Activated CD4-positive, alpha-beta memory T cell treated with anti-CD3 and anti-CD28 coated beads for 36 hours (primary cell): ENCODE data around the gene IMMP2L. TPM values are rescaled to one million over a fixed set of nuclear protein-coding genes. Genes with fewer than 3 reads are reported as not detected.
"Not testable (repeated sequence)": the region's sequence is repeated elsewhere in the genome, so short reads cannot be mapped to it uniquely, and the experiment has no call there.

Experiments used
- CTCF ChIA-PET: fragments of 350-600 bp; sonication (Branson Sonifier 250); formaldehyde crosslinking; loops from one replicate; lab custom pipeline; 2021; ENCODE audit warnings: antibody characterized with exemption, inconsistent platforms; lab: Charles Lee
- POLR2A ChIA-PET: fragments of 350-600 bp; sonication (Branson Sonifier 250); formaldehyde crosslinking; loops from one replicate; lab custom pipeline; 2021; ENCODE audit warnings: antibody characterized with exemption; lab: Charles Lee
- DNase-seq: peaks from one replicate; pipeline ENCODE4 v3.0.0-alpha.2; 2020
- H3K27ac Mint-ChIP-seq: one replicate; pipeline ENCODE4 v1.8.0; 2021; ENCODE audit warnings: mixed read lengths
- H3K27me3 Mint-ChIP-seq: one replicate; pipeline ENCODE4 v1.8.0; 2021; ENCODE audit warnings: mixed read lengths
- H3K36me3 Mint-ChIP-seq: one replicate; pipeline ENCODE4 v1.8.0; 2021; ENCODE audit warnings: mixed read lengths
- H3K4me1 Mint-ChIP-seq: one replicate; pipeline ENCODE4 v1.8.0; 2021; ENCODE audit warnings: low read depth, mixed read lengths
- H3K4me3 Mint-ChIP-seq: one replicate; pipeline ENCODE4 v1.8.0; 2021; ENCODE audit warnings: mild to moderate bottlenecking, mixed read lengths
- H3K9me3 Mint-ChIP-seq: one replicate; pipeline ENCODE4 v1.8.0; 2021; ENCODE audit warnings: mixed read lengths
- intact Hi-C: fragments of 100-400 bp; cut with micrococcal nuclease; formaldehyde crosslinking; loops from one replicate; pipeline ENCODE4 v1.15.1; 2023
- total RNA-seq, 2 experiments: library from RNA; stranded (reverse); gene quantifications; one replicate each; pipeline ENCODE4 v1.2.3, GENCODE V29; 2021

Gene IMMP2L
- total RNA-seq, 2 experiments from 2014 or later, result 14.4 to 20.5 TPM

GRCh38 chr7:111473449-111474198 lies 88.7 kb downstream of the IMMP2L start:
- intact Hi-C loops, result no loop called here
- CTCF ChIA-PET, result no interaction called here
- Mint-ChIP-seq H3K27ac (no peak overlapping the region), H3K4me1 (no peaks in the 10 kb centered on the region), H3K4me3 (no peak overlapping the region), H3K27me3 (no peaks in the 10 kb centered on the region), H3K36me3 (peaks cover 21% of the 10 kb centered on the region), H3K9me3 (peaks cover 17% of the 10 kb centered on the region)
- POLR2A ChIA-PET, result no interaction called here
- no peak for DNase-seq

- POLR2A ChIA-PET, result no interaction called here
- Mint-ChIP-seq H3K4me1 (no peaks in the 10 kb centered on the region), H3K27ac (no peak overlapping the region), H3K4me3 (no peak overlapping the region), H3K36me3 (peaks cover 24% of the 10 kb centered on the region), H3K27me3 (no peaks in the 10 kb centered on the region), H3K9me3 (peaks cover 22% of the 10 kb centered on the region)
- intact Hi-C loops, result no loop called here
- no peak for DNase-seq
- CTCF ChIA-PET, result no interaction called here
These were observed 91.3 kb downstream of the IMMP2L start for GRCh38 chr7:111470998-111471397.

DNA sequence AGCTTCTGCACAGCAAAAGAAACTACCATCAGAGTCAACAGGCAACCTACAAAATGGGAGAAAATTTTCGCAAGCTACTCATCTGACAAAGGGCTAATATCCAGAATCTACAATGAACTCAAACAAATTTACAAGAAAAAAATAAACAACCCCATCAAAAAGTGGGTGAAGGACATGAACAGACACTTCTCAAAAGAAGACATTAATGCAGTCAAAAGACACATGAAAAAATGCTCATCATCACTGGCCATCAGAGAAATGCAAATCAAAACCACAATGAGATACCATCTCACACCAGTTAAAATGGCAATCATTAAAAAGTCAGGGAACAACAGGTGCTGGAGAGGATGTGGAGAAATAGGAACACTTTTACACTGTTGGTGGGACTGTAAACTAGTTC lies 92.4 kb downstream of the IMMP2L start:
- H3K4me3 Mint-ChIP-seq, H3K27me3 Mint-ChIP-seq, POLR2A ChIA-PET, H3K27ac Mint-ChIP-seq, DNase-seq, CTCF ChIA-PET, intact Hi-C loops, H3K4me1 Mint-ChIP-seq: not testable (repeated sequence)
- peaks cover 23% of the 10 kb centered on the region for H3K36me3 Mint-ChIP-seq
- peaks cover 22% of the 10 kb centered on the region for H3K9me3 Mint-ChIP-seq

- peaks cover 13% of the 10 kb centered on the region for H3K36me3 Mint-ChIP-seq
- DNase-seq, CTCF ChIA-PET, POLR2A ChIA-PET, H3K27ac Mint-ChIP-seq, intact Hi-C loops, H3K4me1 Mint-ChIP-seq, H3K9me3 Mint-ChIP-seq, H3K4me3 Mint-ChIP-seq, H3K27me3 Mint-ChIP-seq: not testable (repeated sequence)
These were observed 96.5 kb downstream of the IMMP2L start for GRCh38 chr7:111465774-111466173.

GRCh38 chr7:111460695-111461094 lies 101.6 kb downstream of the IMMP2L start:
- Mint-ChIP-seq H3K27me3 (no peaks in the 10 kb centered on the region), H3K9me3 (no peaks in the 10 kb centered on the region), H3K36me3 (no peaks in the 10 kb centered on the region), H3K27ac (no peak overlapping the region), H3K4me1 (no peaks in the 10 kb centered on the region), H3K4me3 (no peak overlapping the region)
- intact Hi-C loops, result no loop called here
- POLR2A ChIA-PET, result no interaction called here
- DNase-seq, result no peak
- CTCF ChIA-PET, result no interaction called here

- ChIA-PET CTCF (no interaction called here), POLR2A (no interaction called here)
- Mint-ChIP-seq H3K4me1 (no peaks in the 10 kb centered on the region), H3K27me3 (no peaks in the 10 kb centered on the region), H3K4me3 (no peak overlapping the region), H3K27ac (no peak overlapping the region), H3K9me3 (no peaks in the 10 kb centered on the region), H3K36me3 (no peaks in the 10 kb centered on the region)
- no peak for DNase-seq
- intact Hi-C loops, result no loop called here
These were observed 102.5 kb downstream of the IMMP2L start for GRCh38 chr7:111459757-111460280.

DNA sequence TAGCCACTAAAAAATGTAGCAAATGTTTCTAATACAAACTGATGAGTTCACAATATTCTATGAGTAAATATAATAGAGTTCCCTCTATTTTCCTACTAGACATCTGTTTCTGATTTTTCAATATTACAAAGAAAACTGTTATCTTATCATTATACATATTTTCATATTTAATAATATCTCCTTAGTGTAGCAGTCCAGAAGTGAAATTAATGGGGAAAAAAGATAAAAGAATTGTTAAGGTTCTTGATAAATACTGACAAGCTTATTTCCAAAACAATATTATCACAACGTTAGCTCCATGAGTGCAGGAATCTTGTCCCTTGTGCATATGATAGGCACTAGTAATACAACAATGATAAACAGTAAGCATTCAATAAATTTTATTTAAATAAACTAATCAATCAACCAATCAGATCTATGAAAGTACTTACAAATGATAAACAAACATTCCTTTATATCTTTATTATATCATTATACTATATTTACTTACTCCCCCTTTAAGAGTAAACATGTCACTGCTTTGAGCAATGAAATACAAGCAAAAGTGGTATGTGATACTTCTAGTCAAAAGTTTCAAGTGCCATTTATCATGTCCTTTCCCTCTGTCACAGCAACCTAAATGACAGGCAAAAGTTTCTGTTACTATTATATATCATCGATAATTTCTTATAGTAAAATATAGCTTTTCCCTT lies 103.1 kb downstream of the IMMP2L start:
- H3K27me3 Mint-ChIP-seq, result no peaks in the 10 kb centered on the region
- POLR2A ChIA-PET, result no interaction called here
- H3K4me1 Mint-ChIP-seq, result no peaks in the 10 kb centered on the region
- no peak for DNase-seq
- no peaks in the 10 kb centered on the region for H3K36me3 Mint-ChIP-seq
- no peak overlapping the region for H3K4me3 Mint-ChIP-seq
- CTCF ChIA-PET, result no interaction called here
- no peak overlapping the region for H3K27ac Mint-ChIP-seq
- intact Hi-C loops, result no loop called here
- no peaks in the 10 kb centered on the region for H3K9me3 Mint-ChIP-seq

DNA sequence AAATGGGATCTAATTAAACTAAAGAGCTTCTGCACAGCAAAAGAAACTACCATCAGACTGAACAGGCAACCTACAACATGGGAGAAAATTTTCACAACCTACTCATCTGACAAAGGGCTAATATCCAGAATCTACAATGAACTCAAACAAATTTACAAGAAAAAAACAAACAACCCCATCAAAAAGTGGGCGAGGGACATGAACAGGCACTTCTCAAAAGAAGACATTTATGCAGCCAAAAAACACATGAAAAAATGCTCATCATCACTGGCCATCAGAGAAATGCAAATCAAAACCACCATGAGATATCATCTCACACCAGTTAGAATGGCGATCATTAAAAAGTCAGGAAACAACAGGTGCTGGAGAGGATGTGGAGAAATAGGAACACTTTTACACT lies 111.6 kb downstream of the IMMP2L start:
- H3K27ac Mint-ChIP-seq, DNase-seq, H3K4me1 Mint-ChIP-seq, H3K27me3 Mint-ChIP-seq, intact Hi-C loops, H3K4me3 Mint-ChIP-seq, POLR2A ChIA-PET, CTCF ChIA-PET, H3K36me3 Mint-ChIP-seq: not testable (repeated sequence)
- peaks cover 14% of the 10 kb centered on the region for H3K9me3 Mint-ChIP-seq

DNA sequence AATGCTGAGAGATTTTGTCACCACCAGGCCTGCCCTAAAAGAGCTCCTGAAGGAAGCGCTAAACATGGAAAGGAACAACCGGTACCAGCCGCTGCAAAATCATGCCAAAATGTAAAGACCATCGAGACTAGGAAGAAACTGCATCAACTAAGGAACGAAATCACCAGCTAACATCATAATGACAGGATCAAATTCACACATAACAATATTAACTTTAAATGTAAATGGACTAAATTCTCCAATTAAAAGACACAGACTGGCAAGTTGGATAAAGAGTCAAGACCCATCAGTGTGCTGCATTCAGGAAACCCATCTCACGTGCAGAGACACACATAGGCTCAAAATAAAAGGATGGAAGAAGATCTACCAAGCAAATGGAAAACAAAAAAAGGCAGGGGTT lies 114.8 kb downstream of the IMMP2L start:
- H3K27ac Mint-ChIP-seq, POLR2A ChIA-PET, H3K4me1 Mint-ChIP-seq, H3K9me3 Mint-ChIP-seq, intact Hi-C loops, H3K27me3 Mint-ChIP-seq, H3K36me3 Mint-ChIP-seq, DNase-seq, H3K4me3 Mint-ChIP-seq, CTCF ChIA-PET: not testable (repeated sequence)

DNA sequence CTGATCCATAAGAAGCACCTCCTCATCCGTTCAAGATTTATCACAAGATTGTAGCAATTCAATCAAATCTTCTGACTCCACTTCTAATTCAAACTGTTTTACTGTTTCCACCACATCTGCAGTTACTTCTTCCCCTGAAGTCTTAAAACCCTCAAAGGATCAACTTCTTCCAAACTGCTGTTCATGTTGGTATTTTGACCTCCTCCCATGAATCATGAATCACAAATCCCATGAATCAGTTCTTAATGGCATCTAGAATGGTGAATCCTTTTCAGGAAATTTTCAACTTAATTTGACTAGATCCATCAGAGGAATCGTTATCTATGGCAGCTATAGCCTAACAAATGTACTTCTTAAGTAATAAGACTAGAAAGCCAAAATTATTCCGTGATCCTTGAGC lies 122.3 kb downstream of the IMMP2L start:
- Mint-ChIP-seq H3K4me1 (no peaks in the 10 kb centered on the region), H3K9me3 (peaks cover 32% of the 10 kb centered on the region), H3K27ac (no peak overlapping the region)

DNA sequence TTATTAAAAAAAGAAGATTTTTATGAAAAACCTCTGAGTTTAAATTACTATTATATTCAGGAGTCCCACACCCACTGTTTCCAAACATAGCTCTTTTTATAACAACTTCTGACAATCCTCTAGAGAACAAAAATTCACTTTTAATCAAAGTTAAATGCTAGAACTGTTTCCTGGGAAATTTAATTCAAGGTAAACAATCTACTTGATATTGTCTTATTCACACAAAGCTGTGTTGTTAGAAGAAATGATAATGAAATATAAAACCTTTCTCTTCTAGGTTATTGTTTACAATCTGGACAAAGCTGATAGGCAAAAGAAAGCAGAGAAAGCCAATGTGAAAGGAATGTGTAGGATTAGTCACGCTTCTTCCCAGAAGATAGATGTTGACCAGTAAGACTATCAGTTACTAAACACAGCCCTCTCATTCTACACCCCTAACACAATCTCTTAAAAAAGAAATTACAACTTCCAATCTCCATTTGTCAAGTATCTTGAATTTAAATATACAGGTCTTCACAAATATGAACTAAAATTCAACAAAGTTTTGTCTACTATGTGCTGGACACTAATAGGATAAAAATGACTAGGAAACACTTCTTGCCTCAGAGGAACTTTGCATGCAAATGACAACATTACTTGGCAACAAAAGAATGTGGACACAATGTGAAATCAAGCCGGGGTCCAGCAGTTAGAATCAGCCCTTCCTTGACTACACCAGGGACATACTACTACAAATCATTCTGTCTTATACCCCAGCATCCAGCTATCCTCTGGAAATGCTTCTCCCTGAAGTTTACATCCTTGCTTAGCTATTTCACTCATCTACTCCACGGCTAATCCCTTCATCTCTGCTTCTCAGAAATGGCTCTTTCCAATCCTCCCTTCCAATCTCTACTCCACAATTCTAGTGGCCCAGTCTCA lies 123.7 kb downstream of the IMMP2L start:
- no peaks in the 10 kb centered on the region for H3K27me3 Mint-ChIP-seq

More for the DNA sequence above, 122.3 kb downstream of the IMMP2L start:
- ChIA-PET POLR2A (no interaction called here), CTCF (no interaction called here)
- peaks cover 29% of the 10 kb centered on the region for H3K36me3 Mint-ChIP-seq
- no peaks in the 10 kb centered on the region for H3K27me3 Mint-ChIP-seq
- no peak for DNase-seq
- intact Hi-C loops, result no loop called here
- no peak overlapping the region for H3K4me3 Mint-ChIP-seq

GRCh38 chr7:111437736-111438135 lies 124.6 kb downstream of the IMMP2L start:
- Mint-ChIP-seq H3K4me1 (no peaks in the 10 kb centered on the region), H3K9me3 (peaks cover 50% of the 10 kb centered on the region), H3K4me3 (no peak overlapping the region), H3K27ac (no peak overlapping the region), H3K27me3 (no peaks in the 10 kb centered on the region), H3K36me3 (peaks cover 47% of the 10 kb centered on the region)
- CTCF ChIA-PET, result no interaction called here
- intact Hi-C loops, result no loop called here
- POLR2A ChIA-PET, result no interaction called here
- no peak for DNase-seq

More for the DNA sequence above, 123.7 kb downstream of the IMMP2L start:
- Mint-ChIP-seq H3K4me1 (no peaks in the 10 kb centered on the region), H3K4me3 (no peak overlapping the region), H3K36me3 (peaks cover 38% of the 10 kb centered on the region), H3K9me3 (peaks cover 41% of the 10 kb centered on the region), H3K27ac (no peak overlapping the region)
- CTCF ChIA-PET, result no interaction called here
- POLR2A ChIA-PET, result no interaction called here
- intact Hi-C loops, result no loop called here
- DNase-seq, result no peak
